ENCODE results near the gene B4GALNT4.

- TF ChIP-seq TCF7 (CRISPR knock-in tag; IDR thresholded peaks at IDR 0.05; ENCODE audit: low read depth) (no peak), ETV6 (CRISPR knock-in tag; IDR thresholded peaks at IDR 0.05) (no peak), CTCF (IDR thresholded peaks at IDR 0.05) (no peak), TP53 (CRISPR knock-in tag; IDR thresholded peaks at IDR 0.05) (no peak), FOXP4 (CRISPR knock-in tag; IDR thresholded peaks at IDR 0.05) (no peak), PREB (CRISPR knock-in tag; IDR thresholded peaks at IDR 0.05; ENCODE audit: borderline replicate concordance) (no peak), MXD4 (CRISPR knock-in tag; IDR thresholded peaks at IDR 0.05; ENCODE audit: borderline replicate concordance) (no peak)
Measured at GRCh38 chr11:404551-405264, 35.4 kb downstream of the B4GALNT4 start.

All from WTC11 (cell line).